K562 (cell line): ENCODE measurements around the gene PRTN3. TPM values are rescaled to one million over a fixed set of nuclear protein-coding genes. Genes with fewer than 3 reads are reported as not detected.

Source experiments
- ATF2 ChIP-seq: sonication (generic); formaldehyde crosslinking; IDR thresholded peaks from 2 replicates; pipeline ENCODE4 v1.8.1; 2022; ENCODE audit warnings: missing genetic modification reagents
- CREB1 ChIP-seq, 2 experiments: sonication (generic) in 1 of 2; formaldehyde crosslinking in 1 of 2; IDR thresholded peaks; 2 replicates each; pipeline versions ENCODE4 v1.6.1 to v1.8.0; 2012 to 2022; ENCODE audit warnings: inconsistent platforms in 1 of 2, mild to moderate bottlenecking in 1 of 2, missing genetic modification reagents in 1 of 2, moderate library complexity in 1 of 2
- ETS2 ChIP-seq: IDR thresholded peaks from 2 replicates; pipeline ENCODE4 v1.6.1; 2016; ENCODE audit warnings: borderline replicate concordance, missing genetic modification characterization, mild to moderate bottlenecking, moderate library complexity, missing compliant biosample characterization; ENCODE audit not compliant: poor library complexity, severe bottlenecking
- KDM5B ChIP-seq: fragments of 200-600 bp; sonication (generic); IDR thresholded peaks from 2 replicates; pipeline ENCODE4 v1.6.1; 2012; ENCODE audit warnings: low read depth, mild to moderate bottlenecking, moderate library complexity, low read length, control low read depth, inconsistent platforms; ENCODE audit not compliant: insufficient replicate concordance
- NKRF ChIP-seq: fragments of 450-650 bp; IDR thresholded peaks from 2 replicates; pipeline ENCODE4 v1.6.1; 2016; ENCODE audit warnings: borderline replicate concordance
- PKNOX1 ChIP-seq: fragments of 450-650 bp; IDR thresholded peaks from 2 replicates; pipeline ENCODE4 v1.6.1; 2016
- ZNF12 ChIP-seq: sonication (generic); formaldehyde crosslinking; IDR thresholded peaks from 2 replicates; pipeline ENCODE4 v1.4.0; 2020; ENCODE audit warnings: mild to moderate bottlenecking, missing genetic modification reagents
- ZNF3 ChIP-seq: fragments of 250-450 bp; sonication (Bioruptor Pico); IDR thresholded peaks from 2 replicates; pipeline ENCODE4 v1.5.0; 2021; ENCODE audit warnings: mild to moderate bottlenecking, moderate library complexity
- ZNF324 ChIP-seq: fragments of 250-450 bp; sonication (Bioruptor Pico); IDR thresholded peaks from 2 replicates; pipeline ENCODE4 v1.4.0; 2020; ENCODE audit warnings: mild to moderate bottlenecking
- ZNF407 ChIP-seq: fragments of 450-650 bp; IDR thresholded peaks from 2 replicates; pipeline ENCODE4 v1.6.1; 2016; ENCODE audit warnings: low read depth
- ZNF511 ChIP-seq: sonication (generic); formaldehyde crosslinking; IDR thresholded peaks from 2 replicates; pipeline ENCODE4 v1.8.0; 2022; ENCODE audit warnings: mild to moderate bottlenecking, missing genetic modification reagents
- polyA plus RNA-seq, 8 experiments: library from polyadenylated mRNA; depleted of rRNA in 4 of 8; stranded (reverse) in 5 of 8; unstranded in 3 of 8; fragments of >200 nt; fragmentation: Nextera tagmentation in 2 of 8; fragmentation: Illumina TruSeq in 1 of 8; extraction: Ambion mirVana in 2 of 8; extraction: Trizol in 1 of 8; gene quantifications; 2 replicates each; pipeline versions ENCODE4 v1.2.1 to v1.2.3, GENCODE V29; 2011 to 2014; ENCODE audit warnings: inconsistent platforms in 1 of 8, missing spikeins in 1 of 8
- total RNA-seq, 7 experiments: library from RNA; depleted of rRNA in 6 of 7; stranded (reverse); fragments of >200 nt in 6 of 7; fragmentation: Illumina TruSeq in 2 of 7; extraction: Trizol in 2 of 7; gene quantifications; 2 replicates each; pipeline versions ENCODE4 v1.2.1 to v1.2.3, GENCODE V29; 2011 to 2021; ENCODE audit warnings: low replicate concordance in 1 of 7

The PRTN3 gene
- total and polyA plus RNA-seq, 9 of the 15 experiments (the other 6 are each of a cell fraction or from before 2014, with no cell fraction given) = 0.14 to 0.86 (median 0.43) TPM; not detected in 3

- peak; percentile 40; the same call in 1 of the 2 replicates for TF ChIP-seq PKNOX1
- peak; percentile 65 for TF ChIP-seq KDM5B
- no peak for TF ChIP-seq ZNF511
- TF ChIP-seq ZNF324 = no peak
- no peak for TF ChIP-seq ATF2 (CRISPR knock-in tag)
- TF ChIP-seq ZNF12 (CRISPR knock-in tag) = no peak
- no peak for TF ChIP-seq ZNF3
- no peak for TF ChIP-seq ZNF407
- TF ChIP-seq CREB1 (IDR thresholded peaks at IDR 0.05) = no peak
- no peak for TF ChIP-seq CREB1 (CRISPR knock-in tag; IDR thresholded peaks at IDR 0.05)
- TF ChIP-seq ETS2 (tag) = no peak
- no peak for TF ChIP-seq NKRF
Measured at GRCh38 chr19:858868-859843, 18.4 kb downstream of the PRTN3 start, which contains the start of gene CFD (continued).
